ENCODE data around the gene USP47.

- TF ChIP-seq ASH2L (IDR thresholded peaks at IDR 0.05; ENCODE audit: low read length) (no peak), CTCF (IDR thresholded peaks at IDR 0.05; ENCODE audit: control extremely low read depth in 1 of 3, insufficient read depth in 1 of 3, low read depth in 1 of 3, low read length in 3 of 3) (no peak), POLR2A (IDR thresholded peaks at IDR 0.05; ENCODE audit: control extremely low read depth in 1 of 2, low read depth in 2 of 2, low read length in 2 of 2) (no peak), MAFK (IDR thresholded peaks at IDR 0.05; ENCODE audit: low read depth, low read length) (no peak), EZH2 (IDR thresholded peaks at IDR 0.05; ENCODE audit: low read depth, low read length, severe bottlenecking) (no peak), TCF12 (IDR thresholded peaks at IDR 0.05; ENCODE audit: low read depth, low read length) (no peak), SP2 (IDR thresholded peaks at IDR 0.05; ENCODE audit: low read length) (no peak), RAD21 (IDR thresholded peaks at IDR 0.05 in 1 of 2, conservative IDR thresholded peaks at IDR 0.05 in 1 of 2; ENCODE audit: low read depth in 2 of 2, low read length in 2 of 2) (no peak)
These were observed 155.2 kb downstream of the USP47 start for GRCh38 chr11:11997049-11997322.
